HepG2 (cell line): ENCODE measurements around the gene PARVB. TPM values are rescaled to one million over a fixed set of nuclear protein-coding genes. Genes with fewer than 3 reads are reported as not detected.

Experiments used
- ATAC-seq: fragments of 200-7000 bp; cut with Tn5 transposase; 3 replicates; pipeline ENCODE4 v1.9.1; 2020; ENCODE audit warnings: mild to moderate bottlenecking, moderate library complexity
- BruUV-seq: library from RNA; stranded (reverse); fragments of 400-500 nt; replicated peaks from 2 replicates; lab custom pipeline; 2021; lab: Mats Ljungman, UMichigan
- CTCF ChIA-PET: fragments of 300-600 bp; formaldehyde crosslinking; extraction: SDS; loops from one replicate; lab custom pipeline; 2021; ENCODE audit warnings: low total read pairs, inconsistent platforms, low intra/inter-chr PET ratio; lab: Yijun Ruan, JAX
- POLR2A ChIA-PET: fragments of 350-600 bp; sonication (Branson Sonifier 250); formaldehyde crosslinking; loops from one replicate; lab custom pipeline; 2020; ENCODE audit warnings: antibody characterized with exemption, inconsistent platforms; lab: Yijun Ruan, JAX
- DNase-seq: peaks from one replicate; pipeline ENCODE4 v3.0.0-alpha.2; 2015; ENCODE audit warnings: low spot score
- FAIRE-seq: peaks from 3 replicates; lab custom pipeline; 2011; peaks lifted over from hg19 to GRCh38; lab: Jason Lieb, UNC
- H2AFZ ChIP-seq: one replicate; pipeline ENCODE4 v1.6.1; 2011; ENCODE audit warnings: low read length, inconsistent platforms
- H3K27ac ChIP-seq: fragments of 300-600 bp; 3 replicates; pipeline ENCODE4 v1.8.0; 2011; ENCODE audit warnings: mixed run types, mild to moderate bottlenecking, mixed read lengths, low read length, inconsistent platforms; ENCODE audit not compliant: insufficient read depth; ENCODE audit errors: extremely low read length
- H3K27me3 ChIP-seq, 2 experiments: fragments of 200-600 bp in 1 of 2; 2 replicates in 1 of 2; 3 replicates in 1 of 2; pipeline versions ENCODE4 v1.6.0 to v1.8.0; 2011; ENCODE audit warnings: low read length in 2 of 2, mild to moderate bottlenecking in 2 of 2, moderate library complexity in 2 of 2, inconsistent platforms in 1 of 2; ENCODE audit not compliant: insufficient read depth in 2 of 2, control insufficient read depth in 1 of 2
- H3K36me3 ChIP-seq, 2 experiments: fragments of 200-600 bp in 1 of 2; replicated peaks in 1 of 2; 2 replicates in 1 of 2; 3 replicates in 1 of 2; pipeline versions ENCODE4 v1.5.1 to v1.8.0; 2011; ENCODE audit warnings: low read length in 2 of 2, inconsistent platforms in 1 of 2; ENCODE audit not compliant: insufficient read depth in 2 of 2, control insufficient read depth in 1 of 2
- H3K4me1 ChIP-seq: 2 replicates; pipeline ENCODE4 v1.5.1; 2012; ENCODE audit warnings: low read length, inconsistent platforms; ENCODE audit not compliant: insufficient read depth
- H3K4me2 ChIP-seq: 2 replicates; pipeline ENCODE4 v1.6.0; 2011; ENCODE audit warnings: low read depth, low read length, inconsistent platforms
- H3K4me3 ChIP-seq, 3 experiments: fragments of 200-600 bp in 1 of 3; sonication (generic), shearing (Covaris generic) in 1 of 3; replicated peaks in 1 of 3; 2 replicates each; pipeline ENCODE4 v1.5.1; 2011 to 2016; ENCODE audit warnings: low read length in 3 of 3, inconsistent platforms in 2 of 3, low read depth in 2 of 3, mild to moderate bottlenecking in 2 of 3, control low read depth in 1 of 3, mixed read lengths in 1 of 3; ENCODE audit not compliant: insufficient read depth in 1 of 3
- H3K79me2 ChIP-seq: one replicate; pipeline ENCODE4 v1.6.1; 2011; ENCODE audit warnings: low read length, inconsistent platforms; ENCODE audit not compliant: insufficient read depth
- H3K9ac ChIP-seq: 2 replicates; pipeline ENCODE4 v1.6.0; 2011; ENCODE audit warnings: mild to moderate bottlenecking, low read depth, low read length, inconsistent platforms; ENCODE audit not compliant: insufficient read depth
- H3K9me3 ChIP-seq: 2 replicates; pipeline ENCODE4 v1.5.1; 2012; ENCODE audit warnings: mild to moderate bottlenecking, low read length
- H4K20me1 ChIP-seq: 2 replicates; pipeline ENCODE4 v1.6.0; 2011; ENCODE audit warnings: inconsistent platforms, mild to moderate bottlenecking, low read length, moderate library complexity; ENCODE audit not compliant: insufficient read depth
- AGO2 ChIP-seq: fragments of 200-400 bp; formaldehyde crosslinking; optimal IDR thresholded peaks from 2 replicates; pipeline ENCODE3; 2017; ENCODE audit warnings: mild to moderate bottlenecking, low read depth, low read length, moderate library complexity
- HNF1B ChIP-seq: sonication (generic); formaldehyde crosslinking; IDR thresholded peaks from 2 replicates; pipeline ENCODE4 v1.5.1; 2020; ENCODE audit warnings: mild to moderate bottlenecking, moderate library complexity, missing genetic modification reagents
- PRDM10 ChIP-seq: sonication (generic); formaldehyde crosslinking; IDR thresholded peaks from 2 replicates; pipeline ENCODE4 v1.4.0; 2020; ENCODE audit warnings: low read depth, missing genetic modification reagents
- SOX13 ChIP-seq, 3 experiments: fragments of 450-650 bp in 1 of 3; sonication (generic) in 1 of 3; formaldehyde crosslinking in 1 of 3; IDR thresholded peaks in 2 of 3; conservative IDR thresholded peaks in 1 of 3; 2 replicates each; pipeline versions ENCODE4 v1.5.0 to v1.6.1; 2016 to 2020; ENCODE audit warnings: antibody characterized with exemption in 1 of 3, mild to moderate bottlenecking in 1 of 3, missing compliant biosample characterization in 1 of 3, missing genetic modification reagents in 1 of 3, moderate library complexity in 1 of 3
- ZBTB10 ChIP-seq: sonication (generic); formaldehyde crosslinking; IDR thresholded peaks from 2 replicates; pipeline ENCODE4 v1.4.0; 2020; ENCODE audit warnings: missing genetic modification reagents, borderline replicate concordance
- ZIK1 ChIP-seq: sonication (generic); formaldehyde crosslinking; IDR thresholded peaks from 2 replicates; pipeline ENCODE4 v1.5.0; 2020; ENCODE audit warnings: mild to moderate bottlenecking, low read depth, missing genetic modification reagents, borderline replicate concordance
- ZMYM3 ChIP-seq: sonication (generic); formaldehyde crosslinking; IDR thresholded peaks from 2 replicates; pipeline ENCODE4 v1.5.1; 2020; ENCODE audit warnings: mild to moderate bottlenecking, missing genetic modification reagents
- WGBS: methylation state at CpG from one replicate; pipeline ENCODE4 v1.1.6; 2017; ENCODE audit warnings: low lambda C conversion rate; 5-methylcytosine and 5-hydroxymethylcytosine counted together
- in situ Hi-C: cut with HindIII; loops from 2 replicates; pipeline ENCODE4 v1.10.0; 2017; ENCODE audit warnings: low pct_unique_long_range_greater_than_20kb; ENCODE audit not compliant: extremely low pct_ligation_motif_present
- intact Hi-C: fragments of 100-400 bp; cut with micrococcal nuclease; formaldehyde crosslinking; loops from one replicate; pipeline ENCODE4 v1.10.0; 2022; ENCODE audit not compliant: unreplicated experiment
- polyA plus RNA-seq, 8 experiments: library from polyadenylated mRNA; depleted of rRNA in 3 of 8; stranded (reverse) in 7 of 8; unstranded in 1 of 8; fragments of >200 nt; fragmentation: Illumina TruSeq in 4 of 8; extraction: Trizol in 4 of 8; gene quantifications; 2 replicates each; pipeline versions ENCODE4 v1.2.1 to v1.2.3, GENCODE V29; 2011 to 2016; ENCODE audit warnings: low read depth in 4 of 8, missing spikeins in 1 of 8, mixed read lengths in 1 of 8; ENCODE audit not compliant: insufficient read depth in 1 of 8
- total RNA-seq, 5 experiments: library from RNA; depleted of rRNA; stranded (reverse); fragments of >200 nt; fragmentation: Illumina TruSeq; extraction: Trizol; gene quantifications; 2 replicates each; pipeline ENCODE4 v1.2.3, GENCODE V29; 2016; ENCODE audit warnings: low read depth in 1 of 5

PARVB gene
- total and polyA plus RNA-seq, 2 of the 13 experiments (the other 11 are each of a cell fraction or from before 2014, with no cell fraction given), result 0.11 to 0.15 TPM

GRCh38 chr22:43980996-43981395 is 43.1 kb upstream of the PARVB start:
- H4K20me1 ChIP-seq, result no peaks in the 10 kb centered on the region
- no peak overlapping the region for H3K27ac ChIP-seq
- no TSS peak for BruUV-seq
- H3K79me2 ChIP-seq, result no peaks in the 10 kb centered on the region
- 94% methylated on average over 9 of the region's 17 CpGs for WGBS
- CTCF ChIA-PET, result no interaction called here
- peaks cover 22 to 73% of the 10 kb centered on the region in 2 experiments; a peak in 4 of 5 replicates for H3K36me3 ChIP-seq
- TF ChIP-seq AGO2 (peak; percentile 30), ZIK1 (CRISPR knock-in tag) (no peak)
- TF ChIP-seq, all 625 proteins: peak for 1
- ATAC-seq, result no peak
- intact Hi-C loops (no loop called here), in situ Hi-C loops (no loop called here)
- no peak overlapping the region for H3K9ac ChIP-seq
- H2AFZ ChIP-seq, result no peak overlapping the region
- H3K4me2 ChIP-seq, result no peak overlapping the region
- H3K27me3 ChIP-seq, result no peaks in the 10 kb centered on the region
- H3K4me3 ChIP-seq, result no peak overlapping the region
- no peaks in the 10 kb centered on the region for H3K4me1 ChIP-seq
- no peak for FAIRE-seq
- H3K9me3 ChIP-seq, result no peaks in the 10 kb centered on the region
- no peak for DNase-seq
- POLR2A ChIA-PET, result no interaction called here

- Histone ChIP-seq H3K9me3 (no peaks in the 10 kb centered on the region), H3K79me2 (no peaks in the 10 kb centered on the region), H3K4me1 (no peaks in the 10 kb centered on the region), H3K27me3 (no peaks in the 10 kb centered on the region), H3K36me3 (peaks cover 23 to 72% of the 10 kb centered on the region in 2 experiments; a peak in 4 of 5 replicates), H2AFZ (no peak overlapping the region), H4K20me1 (no peaks in the 10 kb centered on the region), H3K9ac (no peak overlapping the region), H3K4me2 (no peak overlapping the region), H3K27ac (no peak overlapping the region), H3K4me3 (no peak overlapping the region)
- 96% methylated on average over 16 of the region's 16 CpGs for WGBS
- in situ Hi-C loops, result no loop called here
- BruUV-seq, result no TSS peak
- FAIRE-seq (no peak), DNase-seq (no peak), ATAC-seq (no peak)
- intact Hi-C loops, result no loop called here
- ChIA-PET POLR2A (no interaction called here), CTCF (no interaction called here)
- no peak for TF ChIP-seq ZMYM3 (CRISPR knock-in tag)
- no peak for TF ChIP-seq SOX13 (IDR thresholded peaks at IDR 0.05)
- TF ChIP-seq SOX13 (CRISPR knock-in tag; conservative IDR thresholded peaks at IDR 0.05 in 1 of 2, IDR thresholded peaks at IDR 0.05 in 1 of 2), result no peak
- TF ChIP-seq HNF1B (CRISPR knock-in tag), result no peak
- no peak for TF ChIP-seq ZBTB10 (CRISPR knock-in tag)
- TF ChIP-seq PRDM10 (CRISPR knock-in tag), result no peak
These were observed 40.3 kb upstream of the PARVB start for GRCh38 chr22:43983808-43984207.
